Activated naive CD8-positive, alpha-beta T cell treated with anti-CD3 and anti-CD28 coated beads, Interleukin-2, amount 10 ng/mL, durations not matched to agents 7 days and 5 days (primary cell): ENCODE results near the gene NSRP1. TPM values are rescaled to one million over a fixed set of nuclear protein-coding genes. Genes with fewer than 3 reads are reported as not detected.
"Not testable (repeated sequence)": the region's sequence is repeated elsewhere in the genome, so short reads cannot be mapped to it uniquely, and the experiment has no call there.

Experiments
- ATAC-seq: fragments of 150-1000 bp; cut with Tn5 transposase; one replicate; pipeline ENCODE4 v1.10.0; 2021; ENCODE audit warnings: low read depth, moderate library complexity
- POLR2A ChIA-PET: fragments of 350-600 bp; sonication (Branson Sonifier 250); formaldehyde crosslinking; loops from one replicate; lab custom pipeline; 2021; ENCODE audit warnings: antibody characterized with exemption; lab: Charles Lee
- DNase-seq: peaks from one replicate; pipeline ENCODE4 v3.0.0; 2021
- H3K27ac Mint-ChIP-seq: one replicate; pipeline ENCODE4 v1.8.0; 2022; ENCODE audit warnings: mild to moderate bottlenecking, mixed read lengths
- H3K27me3 Mint-ChIP-seq: one replicate; pipeline ENCODE4 v1.8.0; 2022; ENCODE audit warnings: mild to moderate bottlenecking, moderate library complexity, mixed read lengths
- H3K36me3 Mint-ChIP-seq: one replicate; pipeline ENCODE4 v1.8.0; 2021; ENCODE audit warnings: mild to moderate bottlenecking, mixed read lengths
- H3K4me1 Mint-ChIP-seq: one replicate; pipeline ENCODE4 v1.8.0; 2021; ENCODE audit warnings: mixed read lengths
- H3K4me3 Mint-ChIP-seq: one replicate; pipeline ENCODE4 v1.8.0; 2022; ENCODE audit warnings: mild to moderate bottlenecking, moderate library complexity, mixed read lengths
- H3K9me3 Mint-ChIP-seq: one replicate; pipeline ENCODE4 v1.8.0; 2021; ENCODE audit warnings: mixed read lengths
- total RNA-seq, 2 experiments: library from RNA; stranded (reverse); gene quantifications; one replicate each; pipeline ENCODE4 v1.2.3, GENCODE V29; 2021

Gene NSRP1, protein sequence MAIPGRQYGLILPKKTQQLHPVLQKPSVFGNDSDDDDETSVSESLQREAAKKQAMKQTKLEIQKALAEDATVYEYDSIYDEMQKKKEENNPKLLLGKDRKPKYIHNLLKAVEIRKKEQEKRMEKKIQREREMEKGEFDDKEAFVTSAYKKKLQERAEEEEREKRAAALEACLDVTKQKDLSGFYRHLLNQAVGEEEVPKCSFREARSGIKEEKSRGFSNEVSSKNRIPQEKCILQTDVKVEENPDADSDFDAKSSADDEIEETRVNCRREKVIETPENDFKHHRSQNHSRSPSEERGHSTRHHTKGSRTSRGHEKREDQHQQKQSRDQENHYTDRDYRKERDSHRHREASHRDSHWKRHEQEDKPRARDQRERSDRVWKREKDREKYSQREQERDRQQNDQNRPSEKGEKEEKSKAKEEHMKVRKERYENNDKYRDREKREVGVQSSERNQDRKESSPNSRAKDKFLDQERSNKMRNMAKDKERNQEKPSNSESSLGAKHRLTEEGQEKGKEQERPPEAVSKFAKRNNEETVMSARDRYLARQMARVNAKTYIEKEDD
- total RNA-seq: 10 to 100 TPM; 26.4 to 27.1 TPM

DNA sequence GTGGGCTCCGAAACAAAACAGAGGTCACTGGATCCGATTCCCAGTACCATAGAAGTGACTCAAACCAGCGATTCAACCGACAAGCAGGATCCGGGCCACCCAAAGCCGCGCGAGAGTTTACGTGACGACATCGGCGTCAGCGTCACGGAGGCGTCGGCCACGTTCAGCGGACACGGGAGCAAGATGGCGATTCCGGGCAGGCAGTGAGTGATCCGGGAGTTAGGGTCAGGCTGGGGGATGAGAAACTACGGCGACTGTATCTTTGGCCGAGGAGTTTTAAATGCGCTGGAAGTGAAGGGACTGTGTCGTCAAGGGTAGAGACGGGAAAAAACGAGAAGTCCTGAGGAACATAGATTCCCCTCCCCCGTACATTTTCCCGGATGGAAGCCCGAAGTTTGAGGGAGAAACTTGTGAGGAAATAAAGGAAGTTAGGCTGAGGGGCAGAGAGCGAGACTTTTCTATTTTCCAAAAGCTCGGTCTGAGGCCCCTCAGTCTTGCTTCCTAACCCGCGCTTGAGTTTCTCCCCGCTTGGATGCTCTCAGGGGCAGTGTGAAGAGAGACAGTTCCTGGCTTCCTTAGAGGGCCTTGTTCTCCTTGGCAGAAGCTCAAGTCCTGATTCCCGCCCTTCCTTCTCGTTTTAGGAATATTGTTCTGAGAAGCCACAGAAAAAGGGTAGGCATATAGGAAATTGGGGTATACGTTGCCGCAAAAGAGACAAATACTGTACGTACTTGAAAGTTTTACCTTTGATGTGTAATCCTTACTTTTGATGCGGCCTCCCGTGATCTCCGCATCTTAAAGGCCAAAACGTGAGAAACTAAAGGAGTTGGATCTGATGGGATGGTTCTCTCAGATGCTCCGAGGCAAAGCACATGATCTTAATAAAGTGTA, at the start of gene NSRP1:
NSRP1 (plus strand) TSS at position 156 of the 891 bp plus-strand sequence; CDS start at position 184, 28 bp downstream.
- peak within 1 kb of the TSS; percentile 99 for H3K27ac Mint-ChIP-seq
- peak; percentile 93 for DNase-seq
- H3K27me3 Mint-ChIP-seq: no peaks in the 10 kb centered on the region
- POLR2A ChIA-PET: interaction anchor here (0.8 to 1.8 kb wide), 4 partner anchors 9 to 187 kb away, joined by 3 to 11 read pairs (median 6); partner anchors contain the start of genes BLMH and SSH2
- peak; percentile 92 for ATAC-seq
- peaks cover 50% of the 10 kb centered on the region for H3K4me1 Mint-ChIP-seq
- H3K9me3 Mint-ChIP-seq: peaks cover under 1% of the 10 kb centered on the region
- H3K36me3 Mint-ChIP-seq: peaks cover 16% of the 10 kb centered on the region
- peak within 1 kb of the TSS; percentile 97 for H3K4me3 Mint-ChIP-seq

DNA sequence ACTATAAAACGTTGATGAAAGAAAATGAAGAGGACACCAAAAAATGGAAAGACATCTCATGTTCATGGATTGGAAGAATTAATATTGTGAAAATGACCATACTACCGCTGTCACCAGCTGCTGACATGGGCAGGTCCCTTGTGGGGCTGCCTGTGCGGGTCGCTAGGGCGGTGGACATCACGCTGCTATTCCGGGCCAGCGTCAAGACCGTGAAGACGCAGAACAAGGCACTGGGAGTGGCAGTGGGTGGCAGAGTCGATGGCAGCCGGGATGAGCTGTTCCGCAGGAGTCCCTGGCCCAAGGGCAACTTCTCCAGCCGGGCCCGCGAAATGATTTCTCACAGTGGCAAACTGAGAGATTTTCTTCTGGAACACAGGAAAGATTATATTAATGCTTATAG, 48.2 kb upstream of the NSRP1 start:
- no peaks in the 10 kb centered on the region for H3K4me1 Mint-ChIP-seq
- POLR2A ChIA-PET: no interaction called here
- H3K9me3 Mint-ChIP-seq: peaks cover 18% of the 10 kb centered on the region

DNA sequence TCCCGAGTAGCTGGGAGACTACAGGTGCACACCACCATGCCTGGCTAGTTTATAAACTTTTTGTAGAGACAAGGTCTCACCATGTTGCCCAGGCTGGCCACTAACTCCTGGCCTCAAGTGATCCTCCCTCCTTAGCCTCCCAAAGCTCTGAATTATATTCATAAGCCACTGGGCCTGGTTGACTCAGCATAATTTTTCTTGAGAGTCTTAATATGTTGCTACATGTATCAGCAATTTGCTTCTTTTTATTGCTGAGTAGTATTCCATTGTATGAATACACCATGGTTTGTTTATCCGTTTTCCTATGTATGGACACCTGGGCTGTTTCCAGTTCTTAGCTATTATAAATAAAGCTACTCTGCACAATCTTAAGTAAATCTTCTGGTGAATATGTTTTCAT, 42.4 kb upstream of the NSRP1 start:
- no peaks in the 10 kb centered on the region for H3K36me3 Mint-ChIP-seq

More for the DNA sequence above, 48.2 kb upstream of the NSRP1 start:
- peaks cover 9% of the 10 kb centered on the region for H3K36me3 Mint-ChIP-seq
- H3K27ac Mint-ChIP-seq: no peak overlapping the region
- no peak overlapping the region for H3K4me3 Mint-ChIP-seq
- H3K27me3 Mint-ChIP-seq: peaks cover 34% of the 10 kb centered on the region
- DNase-seq: no peak
- ATAC-seq: no peak

DNA sequence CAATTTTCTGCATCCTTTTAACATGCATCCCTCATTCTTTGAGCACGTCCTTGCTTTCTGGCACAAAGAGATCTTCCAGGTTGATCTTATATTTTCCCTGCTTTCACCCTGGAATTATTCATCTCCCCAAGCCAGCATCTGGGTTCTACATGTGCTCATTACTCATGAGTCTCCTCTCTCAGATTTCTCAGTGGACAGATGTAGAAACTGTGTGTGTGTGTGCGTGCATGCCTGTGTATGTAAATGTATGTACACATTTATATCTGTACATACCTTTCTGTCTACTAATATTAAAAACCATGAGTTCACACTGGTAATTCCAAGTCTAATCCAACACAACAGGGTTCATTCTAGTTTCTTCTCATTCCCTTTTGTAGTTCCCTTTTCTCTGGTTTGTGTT, 41.9 kb upstream of the NSRP1 start:
- Mint-ChIP-seq H3K9me3 (no peaks in the 10 kb centered on the region), H3K4me3 (no peak overlapping the region), H3K27ac (no peak overlapping the region), H3K4me1 (no peaks in the 10 kb centered on the region), H3K27me3 (peaks cover 28% of the 10 kb centered on the region), H3K36me3 (no peaks in the 10 kb centered on the region)
- POLR2A ChIA-PET: no interaction called here
- no peak for DNase-seq
- ATAC-seq: no peak

More for the DNA sequence above, 42.4 kb upstream of the NSRP1 start:
- Mint-ChIP-seq H3K4me1 (no peaks in the 10 kb centered on the region), H3K4me3 (no peak overlapping the region), H3K9me3 (no peaks in the 10 kb centered on the region), H3K27ac (no peak overlapping the region), H3K27me3 (peaks cover 28% of the 10 kb centered on the region)
- DNase-seq (no peak), ATAC-seq (no peak)
- POLR2A ChIA-PET: no interaction called here

DNA sequence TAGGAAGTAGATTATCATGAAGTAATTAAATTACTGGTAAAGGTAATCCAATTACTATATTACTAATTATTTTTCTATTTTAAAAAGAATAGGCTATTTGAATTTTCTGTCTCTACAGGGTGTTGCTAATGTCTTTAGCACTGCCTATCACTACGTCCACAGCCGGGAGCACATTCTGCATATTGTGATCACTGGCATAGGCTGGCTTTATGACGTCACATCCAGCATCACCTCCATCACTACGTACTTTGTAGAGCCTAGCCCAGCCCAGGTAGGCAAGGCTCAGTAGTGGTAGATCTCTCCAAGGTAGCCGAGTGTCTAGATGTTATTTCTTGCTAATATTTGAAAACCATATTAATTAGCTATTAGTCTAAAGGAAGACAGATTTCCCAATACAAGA, 33.8 kb upstream of the NSRP1 start:
- H3K4me3 Mint-ChIP-seq: no peak overlapping the region
- H3K9me3 Mint-ChIP-seq: peaks cover 3% of the 10 kb centered on the region
- H3K4me1 Mint-ChIP-seq: peaks cover 1% of the 10 kb centered on the region
- peaks cover 2% of the 10 kb centered on the region for H3K36me3 Mint-ChIP-seq
- DNase-seq (no peak), ATAC-seq (no peak)
- POLR2A ChIA-PET: no interaction called here
- H3K27me3 Mint-ChIP-seq: peaks cover 27% of the 10 kb centered on the region
- H3K27ac Mint-ChIP-seq: no peak overlapping the region

DNA sequence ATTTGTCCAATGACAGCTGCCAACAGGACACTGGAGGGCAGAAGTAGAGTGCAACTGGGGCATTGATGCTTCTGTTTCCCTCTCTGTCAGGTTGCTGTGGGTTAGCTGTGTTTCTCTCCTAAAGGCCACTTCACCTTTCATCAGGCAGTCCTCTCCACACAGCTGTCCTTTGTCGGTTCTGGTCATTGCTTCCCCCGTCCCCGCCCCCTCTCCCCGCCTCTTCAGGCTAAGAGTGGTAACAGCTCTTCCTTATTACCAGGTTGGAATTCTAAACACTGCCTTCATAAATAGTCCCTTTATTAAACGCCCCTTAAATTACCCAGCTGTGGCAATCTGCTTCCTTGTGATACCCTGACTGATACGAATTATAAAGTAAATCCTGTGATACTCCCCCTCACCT, 31.8 kb upstream of the NSRP1 start:
- Mint-ChIP-seq H3K4me1 (peaks cover 1% of the 10 kb centered on the region), H3K27ac (no peak overlapping the region)

DNA sequence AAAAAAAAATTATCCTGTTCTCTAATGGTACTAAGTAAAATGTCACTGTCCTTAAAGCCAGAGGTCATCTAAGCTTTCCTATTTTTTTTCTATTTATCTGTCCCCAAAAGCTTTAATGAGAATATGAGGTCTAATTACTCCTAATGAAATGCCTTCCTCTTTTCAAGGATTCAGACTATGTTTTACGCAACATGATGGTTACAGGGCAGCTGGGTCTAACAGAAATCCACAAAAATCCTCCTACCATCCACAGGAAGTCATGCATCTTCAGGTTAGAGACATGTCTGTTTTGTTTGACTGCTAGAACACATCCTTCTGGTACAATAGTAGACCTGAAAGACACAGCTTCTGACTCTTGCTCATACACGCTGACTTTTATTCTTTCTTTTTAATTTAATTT, 29.7 kb upstream of the NSRP1 start:
- H3K27ac Mint-ChIP-seq: no peak overlapping the region
- ATAC-seq (no peak), DNase-seq (no peak)
- peaks cover 27% of the 10 kb centered on the region for H3K27me3 Mint-ChIP-seq
- H3K36me3 Mint-ChIP-seq: peaks cover 2% of the 10 kb centered on the region
- no peak overlapping the region for H3K4me3 Mint-ChIP-seq
- POLR2A ChIA-PET: no interaction called here
- H3K4me1 Mint-ChIP-seq: no peaks in the 10 kb centered on the region
- peaks cover 3% of the 10 kb centered on the region for H3K9me3 Mint-ChIP-seq

More for the DNA sequence above, 31.8 kb upstream of the NSRP1 start:
- Mint-ChIP-seq H3K9me3 (peaks cover 3% of the 10 kb centered on the region), H3K36me3 (peaks cover 2% of the 10 kb centered on the region), H3K4me3 (no peak overlapping the region), H3K27me3 (peaks cover 21% of the 10 kb centered on the region)
- POLR2A ChIA-PET: no interaction called here
- DNase-seq: no peak
- no peak for ATAC-seq

DNA sequence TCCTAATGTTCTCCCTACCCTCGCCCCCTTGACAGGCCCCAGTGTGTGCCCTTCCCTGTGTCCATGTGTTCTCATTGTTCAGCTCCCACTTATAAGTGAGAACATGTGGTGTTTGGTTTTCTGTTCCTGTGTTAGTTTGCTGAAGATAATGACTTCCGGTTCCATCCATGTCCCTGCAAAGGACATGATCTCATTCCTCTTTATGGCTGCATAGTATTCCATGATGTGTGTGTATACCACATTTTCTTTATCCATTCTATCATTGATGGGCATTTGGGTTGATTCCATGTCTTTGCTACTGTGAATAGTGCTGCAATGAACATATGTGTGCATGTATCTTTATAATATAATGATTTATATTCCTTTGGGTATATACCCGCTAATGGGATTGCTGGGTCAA, 29.2 kb upstream of the NSRP1 start:
- DNase-seq, POLR2A ChIA-PET: not testable (repeated sequence)

DNA sequence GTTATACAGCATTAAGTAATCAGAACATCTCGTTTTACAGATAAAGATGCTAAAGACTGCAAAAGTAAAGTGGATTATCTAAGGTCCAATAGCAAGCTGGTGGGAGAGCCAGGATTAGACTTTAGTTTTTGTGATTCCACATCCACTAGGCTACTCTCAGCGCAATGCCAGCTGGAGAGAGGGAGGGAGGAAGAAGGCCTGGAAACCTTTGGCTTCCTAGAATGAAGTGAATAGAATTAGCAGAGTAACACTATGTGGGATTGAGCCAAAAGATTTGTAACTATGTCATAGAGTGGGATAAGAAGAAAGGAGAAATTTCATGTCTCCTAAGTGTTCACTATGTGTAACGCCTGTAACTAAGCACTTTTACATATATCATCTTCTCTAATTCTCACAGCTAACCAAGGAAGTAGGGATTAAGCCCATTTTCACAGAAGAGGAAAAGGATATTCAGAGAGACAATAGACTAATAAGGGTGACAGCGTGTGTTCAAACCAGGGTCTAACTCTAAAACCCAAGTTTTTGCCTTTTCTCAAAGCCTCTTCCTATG, 25.4 kb upstream of the NSRP1 start:
- peaks cover 2% of the 10 kb centered on the region for H3K36me3 Mint-ChIP-seq
- no peak overlapping the region for H3K4me3 Mint-ChIP-seq
- no peak for DNase-seq
- H3K9me3 Mint-ChIP-seq: peaks cover 3% of the 10 kb centered on the region
- H3K4me1 Mint-ChIP-seq: peaks cover 6% of the 10 kb centered on the region
- H3K27me3 Mint-ChIP-seq: peaks cover 32% of the 10 kb centered on the region
- no peak for ATAC-seq
- POLR2A ChIA-PET: no interaction called here
- H3K27ac Mint-ChIP-seq: no peak overlapping the region

More for the DNA sequence above, 29.2 kb upstream of the NSRP1 start:
- H3K27ac Mint-ChIP-seq, H3K4me1 Mint-ChIP-seq, H3K4me3 Mint-ChIP-seq, H3K36me3 Mint-ChIP-seq, ATAC-seq, H3K9me3 Mint-ChIP-seq: not testable (repeated sequence)
- H3K27me3 Mint-ChIP-seq: peaks cover 29% of the 10 kb centered on the region

DNA sequence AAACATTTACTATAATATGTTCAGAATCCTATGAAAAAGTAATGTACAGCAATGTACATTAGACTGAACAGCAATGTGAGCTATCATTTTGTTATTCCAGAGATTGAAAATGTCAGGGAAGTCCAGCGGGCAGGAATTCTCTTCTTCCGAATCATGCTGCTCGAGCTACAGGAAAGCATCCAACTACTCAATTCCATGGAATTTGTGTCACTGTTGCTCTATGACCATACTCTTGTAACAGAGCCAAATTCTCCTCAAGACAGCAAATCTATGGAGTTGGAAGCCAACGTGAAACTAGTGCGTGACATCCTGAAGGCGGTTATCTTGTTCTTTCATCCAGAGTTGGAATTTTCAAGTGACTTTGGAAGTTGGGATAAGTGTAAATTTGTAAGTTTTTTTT, 24.8 kb upstream of the NSRP1 start:
- Mint-ChIP-seq H3K4me1 (peaks cover 6% of the 10 kb centered on the region), H3K4me3 (no peak overlapping the region), H3K27ac (no peak overlapping the region), H3K36me3 (peaks cover 2% of the 10 kb centered on the region), H3K27me3 (peaks cover 32% of the 10 kb centered on the region), H3K9me3 (peaks cover 3% of the 10 kb centered on the region)
- DNase-seq (no peak), ATAC-seq (no peak)
- POLR2A ChIA-PET: no interaction called here

DNA sequence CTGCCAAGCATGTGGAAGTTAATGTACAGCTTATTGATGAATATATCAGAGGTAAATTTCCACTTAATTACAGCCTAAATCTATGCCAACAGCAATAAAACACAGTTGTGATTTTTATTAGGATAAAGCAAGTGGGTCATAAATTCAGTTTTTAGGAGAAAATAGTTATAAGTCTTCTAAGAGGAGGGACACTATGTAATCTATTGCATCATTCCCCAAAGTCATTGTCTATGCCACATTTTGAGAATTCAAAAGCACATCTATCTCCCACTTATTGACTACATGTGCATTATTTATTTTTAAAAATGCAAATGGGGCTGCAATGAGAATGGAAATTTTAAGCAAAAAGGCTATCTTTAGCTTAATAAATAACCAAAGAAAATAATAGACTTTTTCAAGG, 23.7 kb upstream of the NSRP1 start:
- Mint-ChIP-seq H3K9me3 (no peaks in the 10 kb centered on the region), H3K4me1 (peaks cover 6% of the 10 kb centered on the region), H3K36me3 (no peaks in the 10 kb centered on the region), H3K4me3 (no peak overlapping the region), H3K27ac (no peak overlapping the region), H3K27me3 (peaks cover 28% of the 10 kb centered on the region)
- DNase-seq (no peak), ATAC-seq (no peak)
- POLR2A ChIA-PET: interaction anchor here (1.0 kb wide), 1 partner anchor 17 kb away, joined by 3 read pairs; no protein-coding TSS in a partner anchor

DNA sequence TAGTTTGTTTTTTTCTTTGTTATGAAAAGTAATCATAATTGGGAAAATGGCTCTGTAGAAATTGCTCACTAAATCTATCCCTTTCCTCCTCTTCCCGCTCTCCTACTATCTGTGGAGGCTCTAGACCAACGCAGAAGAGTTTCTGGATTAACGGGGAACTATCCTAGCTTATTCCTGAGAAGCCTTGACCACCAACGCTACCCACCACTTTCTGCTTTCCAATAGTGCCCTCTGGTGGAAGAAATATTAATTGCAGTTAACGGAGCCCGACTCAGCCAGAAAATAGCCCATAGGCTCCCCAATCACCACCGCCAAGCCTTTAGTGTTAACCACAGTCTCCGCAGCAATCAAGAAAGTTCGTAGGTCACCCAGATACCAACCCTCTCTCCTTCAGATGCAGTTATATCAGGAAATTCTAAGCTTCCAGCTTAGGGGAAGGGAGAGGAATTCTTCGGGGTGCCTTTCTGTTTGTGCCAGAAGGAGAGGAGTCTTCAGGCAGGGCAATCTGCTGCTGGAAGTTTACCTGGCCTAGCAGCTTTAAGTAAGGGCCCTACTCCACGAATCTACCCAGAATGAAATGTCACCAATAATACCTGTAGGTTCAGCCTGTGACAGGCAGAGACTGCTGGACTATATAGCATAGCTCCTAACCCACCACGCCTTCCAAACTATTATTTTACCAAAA, 23.0 kb upstream of the NSRP1 start:
- H3K9me3 Mint-ChIP-seq: no peaks in the 10 kb centered on the region
- no peak for DNase-seq
- H3K4me1 Mint-ChIP-seq: peaks cover 6% of the 10 kb centered on the region
- H3K4me3 Mint-ChIP-seq: no peak overlapping the region
- POLR2A ChIA-PET: interaction anchor here (1.0 kb wide), 1 partner anchor 16 kb away, joined by 3 read pairs; no protein-coding TSS in a partner anchor
- H3K36me3 Mint-ChIP-seq: no peaks in the 10 kb centered on the region
- ATAC-seq: peak; percentile 52
- peaks cover 30% of the 10 kb centered on the region for H3K27me3 Mint-ChIP-seq
- H3K27ac Mint-ChIP-seq: no peak overlapping the region
